Spleen (tissue), 7 donors: ENCODE data around the gene TDRD3.

ENCODE experiments used
- POLR2A ChIP-seq, 3 donors: fragments of 450-650 bp; IDR thresholded peaks; one replicate each; pipeline ENCODE4 v1.5.1; 2017; ENCODE audit warnings: antibody characterized with exemption in 3 of 3, mild to moderate bottlenecking in 1 of 3
- TF ChIP-seq, protein P1 (sequence below), 11 experiments: fragments of 200-600 bp in 7 of 11; fragments of 450-650 bp in 4 of 11; sonication (generic) in 4 of 11; IDR thresholded peaks in 8 of 11; conservative IDR thresholded peaks in 3 of 11; 1 replicate in 7 of 11; 2 replicates in 4 of 11; pipeline versions ENCODE4 v1.4.0 to v1.8.0; 2016 to 2021; ENCODE audit warnings: antibody characterized with exemption in 11 of 11, inconsistent platforms in 4 of 11, mild to moderate bottlenecking in 1 of 11
- donor health status: DM: no; HTN: no; CAD: no; lungs with moderate emphysema.
- donor health status: DM: no; HTN: no; CAD: no.
- donor health status: DM: no; HTN: no; CAD: no.

- TF ChIP-seq, protein P1, sequence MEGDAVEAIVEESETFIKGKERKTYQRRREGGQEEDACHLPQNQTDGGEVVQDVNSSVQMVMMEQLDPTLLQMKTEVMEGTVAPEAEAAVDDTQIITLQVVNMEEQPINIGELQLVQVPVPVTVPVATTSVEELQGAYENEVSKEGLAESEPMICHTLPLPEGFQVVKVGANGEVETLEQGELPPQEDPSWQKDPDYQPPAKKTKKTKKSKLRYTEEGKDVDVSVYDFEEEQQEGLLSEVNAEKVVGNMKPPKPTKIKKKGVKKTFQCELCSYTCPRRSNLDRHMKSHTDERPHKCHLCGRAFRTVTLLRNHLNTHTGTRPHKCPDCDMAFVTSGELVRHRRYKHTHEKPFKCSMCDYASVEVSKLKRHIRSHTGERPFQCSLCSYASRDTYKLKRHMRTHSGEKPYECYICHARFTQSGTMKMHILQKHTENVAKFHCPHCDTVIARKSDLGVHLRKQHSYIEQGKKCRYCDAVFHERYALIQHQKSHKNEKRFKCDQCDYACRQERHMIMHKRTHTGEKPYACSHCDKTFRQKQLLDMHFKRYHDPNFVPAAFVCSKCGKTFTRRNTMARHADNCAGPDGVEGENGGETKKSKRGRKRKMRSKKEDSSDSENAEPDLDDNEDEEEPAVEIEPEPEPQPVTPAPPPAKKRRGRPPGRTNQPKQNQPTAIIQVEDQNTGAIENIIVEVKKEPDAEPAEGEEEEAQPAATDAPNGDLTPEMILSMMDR (IDR thresholded peaks at IDR 0.05 in 8 of 11, conservative IDR thresholded peaks at IDR 0.05 in 3 of 11), result no peak
- TF ChIP-seq POLR2A (IDR thresholded peaks at IDR 0.05), result no peak
Measured at GRCh38 chr13:60392131-60392530, 4.9 kb upstream of the TDRD3 start.
